ENCODE measurements around the gene KLHL6. TPM values are rescaled to one million over a fixed set of nuclear protein-coding genes. Genes with fewer than 3 reads are reported as not detected.

The KLHL6 gene
- total and polyA plus RNA-seq, 2 of the 13 experiments (the other 11 are each of a cell fraction or from before 2014, with no cell fraction given) = not detected

DNA sequence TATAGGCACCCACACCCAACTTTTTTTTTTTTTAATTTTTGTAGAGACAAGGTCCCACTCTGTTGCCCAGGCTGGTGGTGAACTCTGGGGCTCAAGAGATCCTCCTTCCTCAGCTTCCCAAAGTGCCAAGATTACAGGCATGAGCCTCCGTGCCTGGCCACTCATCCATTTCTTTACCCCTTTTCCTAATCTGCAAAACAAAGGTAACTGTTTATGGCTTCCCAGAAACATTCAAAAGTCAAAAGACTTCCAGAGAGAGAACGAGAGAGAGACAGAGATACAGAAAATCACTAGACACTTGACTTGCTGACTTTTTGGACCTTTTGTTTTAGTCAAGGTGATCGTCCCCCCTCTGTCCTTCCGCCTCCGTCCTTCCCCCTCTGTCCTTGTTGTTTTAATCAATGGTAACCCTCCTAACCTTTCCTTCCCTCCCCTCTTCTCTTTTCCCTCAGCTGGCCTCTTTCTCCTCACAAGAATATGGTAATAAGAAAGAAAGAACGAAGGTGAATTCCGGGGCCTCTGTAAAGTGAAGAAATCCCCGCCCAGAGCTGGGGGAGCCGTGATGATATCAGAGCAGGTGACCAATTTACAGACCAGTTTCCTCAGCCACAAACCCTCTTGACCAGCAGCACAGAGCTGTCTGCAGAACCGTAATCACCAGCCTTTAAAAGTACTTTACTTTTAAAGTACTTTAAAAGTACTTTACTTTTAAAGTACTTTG is 21.9 kb downstream of the KLHL6 start:
- FAIRE-seq (no peak), ATAC-seq (no peak), DNase-seq (ENCODE audit: low spot score) (no peak)
- H3K4me1 ChIP-seq (ENCODE audit: insufficient read depth, low read length) = no peaks in the 10 kb centered on the region
- in situ Hi-C loops (cut with HindIII; ENCODE audit: extremely low pct_ligation_motif_present, low pct_unique_long_range_greater_than_20kb) (no loop called here), intact Hi-C loops (cut with micrococcal nuclease; ENCODE audit: unreplicated experiment) (no loop called here)
- H3K27me3 ChIP-seq (ENCODE audit: control insufficient read depth in 1 of 2, insufficient read depth in 2 of 2, low read length in 2 of 2) = peaks cover 0 to 4% of the 10 kb centered on the region in 2 experiments; a peak in 1 of 5 replicates
- H3K79me2 ChIP-seq (ENCODE audit: insufficient read depth, low read length) = no peaks in the 10 kb centered on the region
- H3K4me3 ChIP-seq (replicated peaks in 1 of 3; ENCODE audit: insufficient read depth in 1 of 3, low read depth in 2 of 3, low read length in 3 of 3) = no peak overlapping the region
- no peaks in the 10 kb centered on the region for H3K36me3 ChIP-seq (replicated peaks in 1 of 2; ENCODE audit: control insufficient read depth in 1 of 2, insufficient read depth in 2 of 2, low read length in 2 of 2)
- no peaks in the 10 kb centered on the region for H3K9me3 ChIP-seq (ENCODE audit: low read length)
- ChIA-PET CTCF (ENCODE audit: low intra/inter-chr PET ratio, low total read pairs) (no interaction called here), POLR2A (no interaction called here)
- no peak overlapping the region for H2AFZ ChIP-seq (ENCODE audit: low read length)
- 43% methylated on average over 10 of the region's 10 CpGs for WGBS (ENCODE audit: low lambda C conversion rate)
- H3K27ac ChIP-seq (ENCODE audit: extremely low read length, insufficient read depth, low read length) = no peak overlapping the region
- no TSS peak for BruUV-seq (replicated peaks)
- H3K4me2 ChIP-seq (ENCODE audit: low read depth, low read length) = no peak overlapping the region
- TF ChIP-seq, protein P1, sequence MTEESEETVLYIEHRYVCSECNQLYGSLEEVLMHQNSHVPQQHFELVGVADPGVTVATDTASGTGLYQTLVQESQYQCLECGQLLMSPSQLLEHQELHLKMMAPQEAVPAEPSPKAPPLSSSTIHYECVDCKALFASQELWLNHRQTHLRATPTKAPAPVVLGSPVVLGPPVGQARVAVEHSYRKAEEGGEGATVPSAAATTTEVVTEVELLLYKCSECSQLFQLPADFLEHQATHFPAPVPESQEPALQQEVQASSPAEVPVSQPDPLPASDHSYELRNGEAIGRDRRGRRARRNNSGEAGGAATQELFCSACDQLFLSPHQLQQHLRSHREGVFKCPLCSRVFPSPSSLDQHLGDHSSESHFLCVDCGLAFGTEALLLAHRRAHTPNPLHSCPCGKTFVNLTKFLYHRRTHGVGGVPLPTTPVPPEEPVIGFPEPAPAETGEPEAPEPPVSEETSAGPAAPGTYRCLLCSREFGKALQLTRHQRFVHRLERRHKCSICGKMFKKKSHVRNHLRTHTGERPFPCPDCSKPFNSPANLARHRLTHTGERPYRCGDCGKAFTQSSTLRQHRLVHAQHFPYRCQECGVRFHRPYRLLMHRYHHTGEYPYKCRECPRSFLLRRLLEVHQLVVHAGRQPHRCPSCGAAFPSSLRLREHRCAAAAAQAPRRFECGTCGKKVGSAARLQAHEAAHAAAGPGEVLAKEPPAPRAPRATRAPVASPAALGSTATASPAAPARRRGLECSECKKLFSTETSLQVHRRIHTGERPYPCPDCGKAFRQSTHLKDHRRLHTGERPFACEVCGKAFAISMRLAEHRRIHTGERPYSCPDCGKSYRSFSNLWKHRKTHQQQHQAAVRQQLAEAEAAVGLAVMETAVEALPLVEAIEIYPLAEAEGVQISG (CRISPR knock-in tag; IDR thresholded peaks at IDR 0.05) = no peak
- TF ChIP-seq REL (CRISPR knock-in tag; conservative IDR thresholded peaks at IDR 0.05) (no peak), IRF9 (CRISPR knock-in tag; IDR thresholded peaks at IDR 0.05; ENCODE audit: borderline replicate concordance) (no peak), MEIS2 (CRISPR knock-in tag; IDR thresholded peaks at IDR 0.05) (no peak), ZNF333 (CRISPR knock-in tag; IDR thresholded peaks at IDR 0.05; ENCODE audit: borderline replicate concordance) (no peak), GTF3A (CRISPR knock-in tag; conservative IDR thresholded peaks at IDR 0.05) (no peak), HDAC6 (IDR thresholded peaks at IDR 0.05; ENCODE audit: low read depth, low read length) (no peak), TFDP1 (CRISPR knock-in tag; IDR thresholded peaks at IDR 0.05; ENCODE audit: borderline replicate concordance) (no peak), ZNF143 (CRISPR knock-in tag; IDR thresholded peaks at IDR 0.05) (no peak), RNF2 (conservative IDR thresholded peaks at IDR 0.05; ENCODE audit: low read depth) (no peak), ZNF331 (CRISPR knock-in tag; IDR thresholded peaks at IDR 0.05) (no peak), MAFG (CRISPR knock-in tag; IDR thresholded peaks at IDR 0.05) (no peak)
- H4K20me1 ChIP-seq (ENCODE audit: insufficient read depth, low read length) = no peaks in the 10 kb centered on the region
- H3K9ac ChIP-seq (ENCODE audit: insufficient read depth, low read depth, low read length) = no peak overlapping the region

Data from HepG2 (cell line).